Gastroesophageal sphincter (tissue), 3 donors: ENCODE measurements around the gene ZNF185.

ENCODE experiments used
- EP300 ChIP-seq: sonication (generic); formaldehyde crosslinking; IDR thresholded peaks from one replicate; pipeline ENCODE4 v1.6.1; 2017; ENCODE audit warnings: antibody characterized with exemption, mild to moderate bottlenecking
- POLR2A ChIP-seq, 2 donors: fragments of 450-650 bp; IDR thresholded peaks; one replicate each; pipeline ENCODE4 v1.6.1; 2017; ENCODE audit warnings: antibody characterized with exemption in 2 of 2, mild to moderate bottlenecking in 2 of 2, moderate library complexity in 1 of 2
- POLR2AphosphoS5 ChIP-seq: sonication (generic); formaldehyde crosslinking; IDR thresholded peaks from one replicate; pipeline ENCODE4 v1.6.1; 2017; ENCODE audit warnings: antibody characterized with exemption
- TF ChIP-seq, protein P1 (sequence below), 4 experiments: fragments of 200-600 bp in 2 of 4; fragments of 450-650 bp in 2 of 4; sonication (generic) in 1 of 4; IDR thresholded peaks; one replicate each; pipeline ENCODE4 v1.5.1; 2017 to 2019; ENCODE audit warnings: antibody characterized with exemption in 4 of 4, mild to moderate bottlenecking in 2 of 4, moderate library complexity in 2 of 4

- TF ChIP-seq POLR2A (IDR thresholded peaks at IDR 0.05) (no peak), POLR2AphosphoS5 (no peak), EP300 (no peak)
- TF ChIP-seq, protein P1, sequence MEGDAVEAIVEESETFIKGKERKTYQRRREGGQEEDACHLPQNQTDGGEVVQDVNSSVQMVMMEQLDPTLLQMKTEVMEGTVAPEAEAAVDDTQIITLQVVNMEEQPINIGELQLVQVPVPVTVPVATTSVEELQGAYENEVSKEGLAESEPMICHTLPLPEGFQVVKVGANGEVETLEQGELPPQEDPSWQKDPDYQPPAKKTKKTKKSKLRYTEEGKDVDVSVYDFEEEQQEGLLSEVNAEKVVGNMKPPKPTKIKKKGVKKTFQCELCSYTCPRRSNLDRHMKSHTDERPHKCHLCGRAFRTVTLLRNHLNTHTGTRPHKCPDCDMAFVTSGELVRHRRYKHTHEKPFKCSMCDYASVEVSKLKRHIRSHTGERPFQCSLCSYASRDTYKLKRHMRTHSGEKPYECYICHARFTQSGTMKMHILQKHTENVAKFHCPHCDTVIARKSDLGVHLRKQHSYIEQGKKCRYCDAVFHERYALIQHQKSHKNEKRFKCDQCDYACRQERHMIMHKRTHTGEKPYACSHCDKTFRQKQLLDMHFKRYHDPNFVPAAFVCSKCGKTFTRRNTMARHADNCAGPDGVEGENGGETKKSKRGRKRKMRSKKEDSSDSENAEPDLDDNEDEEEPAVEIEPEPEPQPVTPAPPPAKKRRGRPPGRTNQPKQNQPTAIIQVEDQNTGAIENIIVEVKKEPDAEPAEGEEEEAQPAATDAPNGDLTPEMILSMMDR (IDR thresholded peaks at IDR 0.05), result no peak
These were observed 29.1 kb downstream of the ZNF185 start for GRCh38 chrX:152926923-152927322.
